Measurements from ENCODE around the gene SRD5A2.

The SRD5A2 gene

GRCh38 chr2:31580321-31581117 lies at the start of gene SRD5A2:
TSS of gene SRD5A2 (minus strand) at chr2:31580938. CDS start at chr2:31580900, 38 bp downstream.
- DNase-seq, result no peak

- no peak for DNase-seq
These were observed 25.8 kb upstream of the SRD5A2 start for GRCh38 chr2:31606509-31606908.

GRCh38 chr2:31598694-31599093 lies 18.0 kb upstream of the SRD5A2 start:
- no peak for DNase-seq

GRCh38 chr2:31586230-31586629 lies 5.5 kb upstream of the SRD5A2 start:
- DNase-seq, result no peak

- DNase-seq, result no peak
These were observed 522 bp upstream of the SRD5A2 start for GRCh38 chr2:31581124-31581795.

- no peak for DNase-seq
These were observed 780 bp downstream of the SRD5A2 start for GRCh38 chr2:31579996-31580320.

- no peak for DNase-seq
These were observed 2.4 kb downstream of the SRD5A2 start for GRCh38 chr2:31578316-31578715.

- no peak for DNase-seq
These were observed 3.6 kb downstream of the SRD5A2 start for GRCh38 chr2:31577143-31577542.

GRCh38 chr2:31568585-31569201 lies 12.0 kb downstream of the SRD5A2 start:
- no peak for DNase-seq

- no peak for DNase-seq
These were observed 13.1 kb downstream of the SRD5A2 start for GRCh38 chr2:31567679-31568078.

- DNase-seq, result no peak
These were observed 17.4 kb downstream of the SRD5A2 start for GRCh38 chr2:31563273-31563839.

GRCh38 chr2:31561823-31562222 lies 18.9 kb downstream of the SRD5A2 start:
- DNase-seq, result no peak

- no peak for DNase-seq
These were observed 22.1 kb downstream of the SRD5A2 start for GRCh38 chr2:31558401-31559295.

- no peak for DNase-seq
These were observed 23.8 kb downstream of the SRD5A2 start for GRCh38 chr2:31556940-31557339.

- DNase-seq, result no peak
These were observed 24.6 kb downstream of the SRD5A2 start for GRCh38 chr2:31555967-31556706.

- DNase-seq, result no peak
These were observed 27.4 kb downstream of the SRD5A2 start for GRCh38 chr2:31553362-31553761.

GRCh38 chr2:31547485-31547884 lies 33.3 kb downstream of the SRD5A2 start:
- DNase-seq, result no peak

GRCh38 chr2:31541853-31542252 lies 38.9 kb downstream of the SRD5A2 start:
- no peak for DNase-seq

- no peak for DNase-seq
These were observed 41.2 kb downstream of the SRD5A2 start for GRCh38 chr2:31539505-31539904.

GRCh38 chr2:31535768-31536167 lies 45.0 kb downstream of the SRD5A2 start:
- no peak for DNase-seq

GRCh38 chr2:31534636-31535035 lies 46.1 kb downstream of the SRD5A2 start:
- DNase-seq, result no peak

GRCh38 chr2:31533036-31533435 lies 47.7 kb downstream of the SRD5A2 start:
- no peak for DNase-seq

Data from CD4-positive, alpha-beta T cell treated with Interleukin-15 for 1 hour (primary cell).